Caco-2 (cell line): ENCODE measurements around the gene AUTS2. TPM values are rescaled to one million over a fixed set of nuclear protein-coding genes. Genes with fewer than 3 reads are reported as not detected.

Experiments used
- BruUV-seq: library from RNA; stranded (reverse); fragments of 400-500 nt; replicated peaks from 2 replicates; lab custom pipeline; 2021; lab: Mats Ljungman, UMichigan
- CTCF ChIA-PET: fragments of 300-600 bp; sonication (Branson Sonifier 250); formaldehyde crosslinking; loops from one replicate; lab custom pipeline; 2022; ENCODE audit warnings: antibody characterized with exemption; lab: Charles Lee
- POLR2A ChIA-PET: fragments of 300-600 bp; sonication (Branson Sonifier 250); formaldehyde crosslinking; loops from one replicate; lab custom pipeline; 2022; ENCODE audit warnings: antibody characterized with exemption; lab: Charles Lee
- DNase-seq, 2 experiments: peaks; one replicate each; pipeline versions ENCODE4 v3.0.0 to v3.0.0-alpha.2; 2020 to 2022
- H3K27me3 ChIP-seq: replicated peaks from 2 replicates; pipeline ENCODE4 v1.6.0; 2011; ENCODE audit warnings: low read length; ENCODE audit not compliant: control insufficient read depth, insufficient read depth
- H3K36me3 ChIP-seq: 2 replicates; pipeline ENCODE4 v1.5.1; 2011; ENCODE audit warnings: low read length; ENCODE audit not compliant: control insufficient read depth, insufficient read depth
- H3K4me1 ChIP-seq: fragments of 250-450 bp; sonication (Bioruptor Pico); 2 replicates; pipeline ENCODE4 v1.5.1; 2020; ENCODE audit warnings: mild to moderate bottlenecking
- H3K4me3 ChIP-seq: 2 replicates; pipeline ENCODE4 v1.5.1; 2011; ENCODE audit warnings: low read depth, mild to moderate bottlenecking, control low read depth, low read length
- H3K9me3 ChIP-seq: fragments of 250-450 bp; sonication (Bioruptor Pico); 2 replicates; pipeline ENCODE4 v1.5.1; 2020; ENCODE audit warnings: mild to moderate bottlenecking, moderate library complexity
- H3K27ac Mint-ChIP-seq: one replicate; pipeline ENCODE4 v1.8.0; 2022; ENCODE audit warnings: mixed read lengths; ENCODE audit not compliant: unreplicated experiment
- H3K27me3 Mint-ChIP-seq: one replicate; pipeline ENCODE4 v1.8.0; 2022; ENCODE audit warnings: mixed read lengths; ENCODE audit not compliant: insufficient read depth, unreplicated experiment
- H3K36me3 Mint-ChIP-seq: one replicate; pipeline ENCODE4 v1.8.0; 2022; ENCODE audit warnings: mild to moderate bottlenecking, mixed read lengths; ENCODE audit not compliant: insufficient read depth, unreplicated experiment
- H3K4me1 Mint-ChIP-seq: one replicate; pipeline ENCODE4 v1.8.0; 2022; ENCODE audit warnings: low read depth, mixed read lengths; ENCODE audit not compliant: unreplicated experiment
- H3K4me3 Mint-ChIP-seq: one replicate; pipeline ENCODE4 v1.8.0; 2022; ENCODE audit warnings: mild to moderate bottlenecking, moderate library complexity, mixed read lengths; ENCODE audit not compliant: unreplicated experiment
- H3K9me3 Mint-ChIP-seq: one replicate; pipeline ENCODE4 v1.8.0; 2022; ENCODE audit warnings: mixed read lengths; ENCODE audit not compliant: unreplicated experiment
- intact Hi-C: fragments of 100-400 bp; cut with micrococcal nuclease; formaldehyde crosslinking; loops from one replicate; pipeline ENCODE4 v1.10.0; 2022; ENCODE audit not compliant: unreplicated experiment
- total RNA-seq: library from RNA; stranded (reverse); gene quantifications from 2 replicates; pipeline ENCODE4 v1.2.3, GENCODE V29; 2022
- TF ChIP-seq, protein P1 (sequence below), 2 experiments: fragments of 200-600 bp in 1 of 2; IDR thresholded peaks; 1 replicate in 1 of 2; 2 replicates in 1 of 2; pipeline versions ENCODE4 v1.5.1 to v1.8.0; 2011 to 2022; ENCODE audit warnings: antibody characterized with exemption in 1 of 2, control low read depth in 1 of 2, inconsistent platforms in 1 of 2, low read depth in 1 of 2, low read length in 1 of 2, mild to moderate bottlenecking in 1 of 2, moderate library complexity in 1 of 2; ENCODE audit not compliant: insufficient read depth in 1 of 2, severe bottlenecking in 1 of 2, unreplicated experiment in 1 of 2

AUTS2 gene
- total RNA-seq, 1 experiment from 2014 or later = 37.1 TPM

GRCh38 chr7:69937097-69937496, 338.8 kb downstream of the AUTS2 start:
- no TSS peak for BruUV-seq
- H3K4me3 Mint-ChIP-seq = no peak overlapping the region
- H3K36me3 Mint-ChIP-seq = no peaks in the 10 kb centered on the region
- intact Hi-C loops = no loop called here
- H3K9me3 Mint-ChIP-seq = no peaks in the 10 kb centered on the region
- POLR2A ChIA-PET = no interaction called here
- H3K4me3 ChIP-seq = no peak overlapping the region
- no peaks in the 10 kb centered on the region for H3K9me3 ChIP-seq
- DNase-seq = no peak
- H3K4me1 Mint-ChIP-seq = no peaks in the 10 kb centered on the region
- no peak overlapping the region for H3K27ac Mint-ChIP-seq
- CTCF ChIA-PET = no interaction called here
- no peaks in the 10 kb centered on the region for H3K27me3 ChIP-seq
- H3K36me3 ChIP-seq = no peaks in the 10 kb centered on the region
- TF ChIP-seq, protein P1, sequence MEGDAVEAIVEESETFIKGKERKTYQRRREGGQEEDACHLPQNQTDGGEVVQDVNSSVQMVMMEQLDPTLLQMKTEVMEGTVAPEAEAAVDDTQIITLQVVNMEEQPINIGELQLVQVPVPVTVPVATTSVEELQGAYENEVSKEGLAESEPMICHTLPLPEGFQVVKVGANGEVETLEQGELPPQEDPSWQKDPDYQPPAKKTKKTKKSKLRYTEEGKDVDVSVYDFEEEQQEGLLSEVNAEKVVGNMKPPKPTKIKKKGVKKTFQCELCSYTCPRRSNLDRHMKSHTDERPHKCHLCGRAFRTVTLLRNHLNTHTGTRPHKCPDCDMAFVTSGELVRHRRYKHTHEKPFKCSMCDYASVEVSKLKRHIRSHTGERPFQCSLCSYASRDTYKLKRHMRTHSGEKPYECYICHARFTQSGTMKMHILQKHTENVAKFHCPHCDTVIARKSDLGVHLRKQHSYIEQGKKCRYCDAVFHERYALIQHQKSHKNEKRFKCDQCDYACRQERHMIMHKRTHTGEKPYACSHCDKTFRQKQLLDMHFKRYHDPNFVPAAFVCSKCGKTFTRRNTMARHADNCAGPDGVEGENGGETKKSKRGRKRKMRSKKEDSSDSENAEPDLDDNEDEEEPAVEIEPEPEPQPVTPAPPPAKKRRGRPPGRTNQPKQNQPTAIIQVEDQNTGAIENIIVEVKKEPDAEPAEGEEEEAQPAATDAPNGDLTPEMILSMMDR (IDR thresholded peaks at IDR 0.05; ENCODE audit: insufficient read depth in 1 of 2, low read depth in 1 of 2, low read length in 1 of 2, severe bottlenecking in 1 of 2, unreplicated experiment in 1 of 2) = no peak
- H3K27me3 Mint-ChIP-seq = peaks cover 18% of the 10 kb centered on the region
- no peaks in the 10 kb centered on the region for H3K4me1 ChIP-seq

- no TSS peak for BruUV-seq
- H3K27ac Mint-ChIP-seq = no peak overlapping the region
These were observed 341.0 kb downstream of the AUTS2 start for GRCh38 chr7:69939317-69939716.

DNA sequence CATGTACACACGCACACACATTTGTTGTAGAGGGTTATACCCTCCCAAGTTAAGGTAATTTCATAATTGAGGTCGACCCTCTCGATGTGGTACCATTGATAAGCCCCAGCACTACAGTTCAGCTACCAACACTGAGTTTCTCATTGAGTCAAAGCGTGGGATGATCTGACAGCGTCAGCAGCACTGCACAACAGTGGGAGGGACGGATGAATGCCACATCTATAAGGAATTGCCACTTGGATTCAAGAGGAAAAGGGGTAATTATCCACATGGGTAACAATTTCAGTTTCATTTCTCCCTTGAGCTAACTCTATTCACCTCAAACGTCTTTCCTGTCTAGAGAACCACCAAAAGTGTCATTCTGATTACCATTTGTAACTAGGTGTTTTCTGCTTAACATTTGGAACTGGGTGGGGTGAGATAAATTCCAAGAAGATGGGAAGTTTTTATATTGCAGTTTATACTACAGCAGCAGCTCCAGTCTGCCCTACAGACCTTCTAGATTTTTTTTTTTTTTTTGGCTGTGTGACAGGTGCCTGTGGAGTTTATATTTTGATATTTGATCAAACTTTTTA, 342.9 kb downstream of the AUTS2 start:
- Histone ChIP-seq H3K27me3 (no peaks in the 10 kb centered on the region), H3K36me3 (no peaks in the 10 kb centered on the region), H3K4me1 (no peaks in the 10 kb centered on the region), H3K9me3 (no peaks in the 10 kb centered on the region), H3K4me3 (no peak overlapping the region)
- H3K36me3 Mint-ChIP-seq = no peaks in the 10 kb centered on the region
- no TSS peak for BruUV-seq
- intact Hi-C loops = no loop called here
- no peak for DNase-seq
- peaks cover 14% of the 10 kb centered on the region for H3K27me3 Mint-ChIP-seq
- CTCF ChIA-PET = interaction anchor here (0.6 to 1.0 kb wide), 2 partner anchors 100 to 171 kb away, joined by 3 read pairs; no protein-coding TSS in a partner anchor
- H3K4me3 Mint-ChIP-seq = no peak overlapping the region
- no peaks in the 10 kb centered on the region for H3K9me3 Mint-ChIP-seq
- POLR2A ChIA-PET = no interaction called here
- no peaks in the 10 kb centered on the region for H3K4me1 Mint-ChIP-seq
- H3K27ac Mint-ChIP-seq = no peak overlapping the region
- TF ChIP-seq, protein P1 (IDR thresholded peaks at IDR 0.05; ENCODE audit: insufficient read depth in 1 of 2, low read depth in 1 of 2, low read length in 1 of 2, severe bottlenecking in 1 of 2, unreplicated experiment in 1 of 2) = no peak

More at GRCh38 chr7:69939317-69939716, 341.0 kb downstream of the AUTS2 start:
- ChIA-PET CTCF (no interaction called here), POLR2A (no interaction called here)
- no peak overlapping the region for H3K4me3 ChIP-seq
- Mint-ChIP-seq H3K4me3 (no peak overlapping the region), H3K36me3 (no peaks in the 10 kb centered on the region), H3K9me3 (no peaks in the 10 kb centered on the region), H3K4me1 (no peaks in the 10 kb centered on the region), H3K27me3 (peaks cover 18% of the 10 kb centered on the region)
- no peaks in the 10 kb centered on the region for H3K27me3 ChIP-seq
- TF ChIP-seq, protein P1 (IDR thresholded peaks at IDR 0.05; ENCODE audit: insufficient read depth in 1 of 2, low read depth in 1 of 2, low read length in 1 of 2, severe bottlenecking in 1 of 2, unreplicated experiment in 1 of 2) = no peak
- no peaks in the 10 kb centered on the region for H3K9me3 ChIP-seq
- intact Hi-C loops = no loop called here
- no peak for DNase-seq
- H3K4me1 ChIP-seq = no peaks in the 10 kb centered on the region
- H3K36me3 ChIP-seq = no peaks in the 10 kb centered on the region
